ENCODE results near the gene PRRT3. TPM values are rescaled to one million over a fixed set of nuclear protein-coding genes. Genes with fewer than 3 reads are reported as not detected.

Gene PRRT3
- total and polyA plus RNA-seq, 9 of the 15 experiments (the other 6 are each of a cell fraction or from before 2014, with no cell fraction given) = 0.06 to 1.9 (median 1.2) TPM

- H3K9me3 ChIP-seq (replicated peaks; ENCODE audit: control insufficient read depth, insufficient read depth, low read depth, low read length) = no peaks in the 10 kb centered on the region
- FAIRE-seq (no peak), ATAC-seq (no peak), DNase-seq (ENCODE audit: extremely low read depth in 1 of 4, low spot score in 3 of 4) (no peak)
- peaks cover 30 to 49% of the 10 kb centered on the region in 2 experiments for H3K4me1 ChIP-seq (replicated peaks in 1 of 2; ENCODE audit: control insufficient read depth in 2 of 2, insufficient read depth in 2 of 2, low read length in 2 of 2)
- no peak overlapping the region for H3K27ac ChIP-seq (ENCODE audit: extremely low read depth, low read depth, low read length)
- no peaks in the 10 kb centered on the region for H4K20me1 ChIP-seq (replicated peaks; ENCODE audit: control insufficient read depth, insufficient read depth, low read length)
- TF ChIP-seq MAFG (tag; conservative IDR thresholded peaks at IDR 0.05) (no peak), FOXK2 (conservative IDR thresholded peaks at IDR 0.05 in 1 of 2, IDR thresholded peaks at IDR 0.05 in 1 of 2; ENCODE audit: low read depth in 2 of 2) (no peak), STAG1 (CRISPR knock-in tag; IDR thresholded peaks at IDR 0.05; ENCODE audit: borderline replicate concordance) (0 out of 2 replicates have a peak, but pooled peaks have one; percentile 15), MTA2 (IDR thresholded peaks at IDR 0.05; ENCODE audit: low read depth) (no peak), ZNF274 (IDR thresholded peaks at IDR 0.05; ENCODE audit: borderline replicate concordance, low read depth, low read length) (no peak)
- no peaks in the 10 kb centered on the region for H3K36me3 ChIP-seq (ENCODE audit: control insufficient read depth, insufficient read depth, low read length)
- CTCF ChIA-PET (ENCODE audit: low intra/inter-chr PET ratio) = no interaction called here
- peak overlapping the region in 1 of 2 experiments; percentile 21; a peak in 1 of 4 replicates for H3K9ac ChIP-seq (ENCODE audit: insufficient read depth in 1 of 2, low read depth in 2 of 2, low read length in 2 of 2)
- no peak overlapping the region for H3K4me3 ChIP-seq
- in situ Hi-C loops (cut with MboI) = no loop called here
- H3K9me1 ChIP-seq (ENCODE audit: control insufficient read depth, insufficient read depth, low read length) = peaks cover 3% of the 10 kb centered on the region
- no peak overlapping the region for H3K4me2 ChIP-seq (ENCODE audit: insufficient read depth, low read length)
- no peaks in the 10 kb centered on the region for H3K79me2 ChIP-seq (ENCODE audit: control insufficient read depth, insufficient read depth, low read length)
- no peaks in the 10 kb centered on the region for H3K27me3 ChIP-seq (ENCODE audit: control insufficient read depth in 2 of 2, insufficient read depth in 2 of 2, low read length in 2 of 2)
- POLR2A ChIA-PET = interaction anchor here (1.1 to 2.5 kb wide), 3 partner anchors 8 to 63 kb away, joined by 3 to 16 read pairs (median 5); no protein-coding TSS in a partner anchor
- no peak overlapping the region for H2AFZ ChIP-seq (ENCODE audit: low read depth, low read length)
- no TSS peak for BruUV-seq (replicated peaks)
- intact Hi-C loops (cut with micrococcal nuclease) = loop anchor here (5.0 kb wide), 1 partner anchor 52 kb away; no protein-coding TSS in a partner anchor
- 72% methylated on average over 13 of the region's 15 CpGs for WGBS (ENCODE audit: insufficient coverage, low coverage, missing lambda C conversion rate)
These were observed 37.5 kb downstream of the PRRT3 start for GRCh38 chr3:9914559-9915253.

All from K562 (cell line).